Endothelial cell of umbilical vein (primary cell): ENCODE data around the gene SMARCAD1. TPM values are rescaled to one million over a fixed set of nuclear protein-coding genes. Genes with fewer than 3 reads are reported as not detected.

Experiments used
- BruUV-seq: library from RNA; stranded (reverse); fragments of 400-500 nt; replicated peaks from 2 replicates; lab custom pipeline; 2021; lab: Mats Ljungman, UMichigan
- CTCF ChIA-PET: fragments of 300-600, 350-600 bp; sonication (Branson Sonifier 250); formaldehyde crosslinking; loops from one replicate; lab custom pipeline; 2021; ENCODE audit warnings: antibody characterized with exemption, inconsistent platforms; lab: Charles Lee
- POLR2A ChIA-PET: fragments of 300-600, 350-600 bp; sonication (Branson Sonifier 250); formaldehyde crosslinking; loops from one replicate; lab custom pipeline; 2021; ENCODE audit warnings: antibody characterized with exemption, inconsistent platforms; lab: Charles Lee
- DNase-seq: peaks from one replicate; pipeline ENCODE4 v3.0.0-alpha.2; 2011; ENCODE audit warnings: low read depth, low spot score
- FAIRE-seq: peaks from 2 replicates; lab custom pipeline; 2011; peaks lifted over from hg19 to GRCh38; lab: Jason Lieb, UNC
- H2AFZ ChIP-seq: 2 replicates; pipeline ENCODE4 v1.6.0; 2012; ENCODE audit warnings: low read depth, low read length, control low read depth, inconsistent platforms
- H3K27ac ChIP-seq: 2 replicates; pipeline ENCODE4 v1.5.1; 2011; ENCODE audit warnings: low read depth, mild to moderate bottlenecking, control low read depth, low read length, moderate library complexity; ENCODE audit not compliant: insufficient read depth
- H3K27me3 ChIP-seq, 2 experiments: 2 replicates each; pipeline versions ENCODE4 v1.6.0 to v1.6.1; 2011; ENCODE audit warnings: low read length in 2 of 2, mixed read lengths in 1 of 2; ENCODE audit not compliant: control insufficient read depth in 2 of 2, insufficient read depth in 2 of 2
- H3K36me3 ChIP-seq, 2 experiments: 2 replicates in 1 of 2; 3 replicates in 1 of 2; pipeline ENCODE4 v1.5.1; 2011; ENCODE audit warnings: low read length in 2 of 2, mild to moderate bottlenecking in 1 of 2, moderate library complexity in 1 of 2; ENCODE audit not compliant: control insufficient read depth in 2 of 2, insufficient read depth in 2 of 2; ENCODE audit errors: extremely low read depth in 1 of 2
- H3K4me1 ChIP-seq: 3 replicates; pipeline ENCODE4 v1.5.1; 2011; ENCODE audit warnings: mild to moderate bottlenecking, low read length; ENCODE audit not compliant: control insufficient read depth, insufficient read depth; ENCODE audit errors: extremely low read depth
- H3K4me2 ChIP-seq: 2 replicates; pipeline ENCODE4 v1.6.1; 2011; ENCODE audit warnings: low read length, control low read depth, mixed read lengths; ENCODE audit not compliant: insufficient read depth
- H3K4me3 ChIP-seq, 3 experiments: fragments of 200-600 bp in 1 of 3; sonication (generic), shearing (Covaris generic) in 1 of 3; replicated peaks in 1 of 3; 2 replicates each; pipeline ENCODE4 v1.5.1; 2011 to 2016; ENCODE audit warnings: control low read depth in 3 of 3, low read length in 3 of 3, mild to moderate bottlenecking in 2 of 3, inconsistent platforms in 1 of 3, low read depth in 1 of 3, moderate library complexity in 1 of 3; ENCODE audit not compliant: insufficient read depth in 1 of 3
- H3K79me2 ChIP-seq: 2 replicates; pipeline ENCODE4 v1.6.0; 2012; ENCODE audit warnings: low read length, inconsistent platforms; ENCODE audit not compliant: control insufficient read depth, insufficient read depth
- H3K9ac ChIP-seq: replicated peaks from 2 replicates; pipeline ENCODE3; 2011; ENCODE audit warnings: low read length, control low read depth; ENCODE audit not compliant: insufficient read depth; ENCODE audit errors: extremely low read depth
- H3K9me1 ChIP-seq: replicated peaks from 3 replicates; pipeline ENCODE4 v1.6.0; 2011; ENCODE audit warnings: mild to moderate bottlenecking, low read length; ENCODE audit not compliant: control insufficient read depth, insufficient read depth; ENCODE audit errors: extremely low read depth
- H3K9me3 ChIP-seq: replicated peaks from 2 replicates; pipeline ENCODE4 v1.5.1; 2012; ENCODE audit warnings: low read length, inconsistent platforms; ENCODE audit not compliant: control insufficient read depth, insufficient read depth
- H4K20me1 ChIP-seq: replicated peaks from 2 replicates; pipeline ENCODE3; 2011; ENCODE audit warnings: mild to moderate bottlenecking, low read length; ENCODE audit not compliant: control insufficient read depth, insufficient read depth; ENCODE audit errors: extremely low read depth
- CTCF ChIP-seq, 2 donors: IDR thresholded peaks; 1 replicate in 1 of 2; 2 replicates in 1 of 2; pipeline ENCODE4 v1.5.1; 2011; ENCODE audit warnings: low read length in 2 of 2, mild to moderate bottlenecking in 2 of 2, moderate library complexity in 2 of 2, control low read depth in 1 of 2, inconsistent platforms in 1 of 2, low read depth in 1 of 2; ENCODE audit not compliant: insufficient read depth in 1 of 2; ENCODE audit errors: extremely low read depth in 1 of 2
- EZH2 ChIP-seq: IDR thresholded peaks from 2 replicates; pipeline ENCODE4 v1.6.1; 2012; ENCODE audit warnings: borderline replicate concordance, low read depth, mild to moderate bottlenecking, moderate library complexity, low read length, inconsistent platforms; ENCODE audit not compliant: severe bottlenecking
- FOS ChIP-seq: IDR thresholded peaks from 2 replicates; pipeline ENCODE4 v1.6.1; 2011; ENCODE audit warnings: mild to moderate bottlenecking, low read length, moderate library complexity, borderline replicate concordance; ENCODE audit not compliant: insufficient read depth
- GATA2 ChIP-seq: IDR thresholded peaks from 2 replicates; pipeline ENCODE4 v1.7.0; 2011; ENCODE audit warnings: low read depth, mild to moderate bottlenecking, moderate library complexity, mixed read lengths, low read length; ENCODE audit not compliant: insufficient read length, insufficient read depth
- JUN ChIP-seq: IDR thresholded peaks from 2 replicates; pipeline ENCODE4 v1.6.1; 2011; ENCODE audit warnings: borderline replicate concordance, low read depth; ENCODE audit not compliant: insufficient read length, insufficient read depth
- MAX ChIP-seq: IDR thresholded peaks from 2 replicates; pipeline ENCODE4 v1.6.1; 2011; ENCODE audit not compliant: insufficient read depth, insufficient read length
- MYC ChIP-seq: IDR thresholded peaks from one replicate; pipeline ENCODE4 v1.6.1; 2011; ENCODE audit warnings: mild to moderate bottlenecking, low read depth, low read length
- POLR2A ChIP-seq: IDR thresholded peaks from 2 replicates; pipeline ENCODE4 v1.6.1; 2012; ENCODE audit warnings: low read depth, mild to moderate bottlenecking, control low read depth, low read length
- POLR2AphosphoS5 ChIP-seq: IDR thresholded peaks from 2 replicates; pipeline ENCODE4 v1.6.1; 2012; ENCODE audit warnings: low read depth, mild to moderate bottlenecking, control low read depth, low read length, moderate library complexity; ENCODE audit not compliant: insufficient read depth
- dilution Hi-C: fragments of 300-500 bp; cut with MboI; formaldehyde crosslinking; loops from one replicate; pipeline ENCODE4 v1.15.0; 2019; ENCODE audit warnings: low sequenced_read_pairs; ENCODE audit not compliant: extremely low pct_ligation_motif_present
- intact Hi-C: fragments of 100-400 bp; cut with micrococcal nuclease; formaldehyde crosslinking; loops from one replicate; pipeline ENCODE4 v1.10.0; 2022
- polyA plus RNA-seq, 4 experiments: library from polyadenylated mRNA; depleted of rRNA in 3 of 4; stranded (reverse) in 3 of 4; unstranded in 1 of 4; fragments of >200 nt; gene quantifications; 2 replicates each; pipeline versions ENCODE4 v1.2.1 to v1.2.3, GENCODE V29; 2011 to 2012; ENCODE audit warnings: missing spikeins in 1 of 4
- total RNA-seq: library from RNA; stranded (reverse); gene quantifications from 2 replicates; pipeline ENCODE4 v1.2.3, GENCODE V29; 2021

SMARCAD1 gene
- total and polyA plus RNA-seq, 2 donors (not counting 3 experiments of a cell fraction or from before 2014, with no cell fraction given) = 15.5 to 34.8 TPM

GRCh38 chr4:94251094-94251493 lies 43.4 kb downstream of the SMARCAD1 start:
- no TSS peak for BruUV-seq
- dilution Hi-C loops = no loop called here
- POLR2A ChIA-PET = no interaction called here

More at GRCh38 chr4:94251094-94251493, 43.4 kb downstream of the SMARCAD1 start:
- Histone ChIP-seq H3K27ac (no peak overlapping the region), H3K4me1 (no peaks in the 10 kb centered on the region), H3K4me2 (no peak overlapping the region), H2AFZ (no peak overlapping the region), H3K4me3 (no peak overlapping the region), H3K27me3 (no peaks in the 10 kb centered on the region), H3K9me1 (no peaks in the 10 kb centered on the region), H3K79me2 (no peaks in the 10 kb centered on the region), H3K36me3 (peaks cover 4 to 18% of the 10 kb centered on the region in 2 experiments), H3K9ac (no peak overlapping the region), H3K9me3 (no peaks in the 10 kb centered on the region), H4K20me1 (no peaks in the 10 kb centered on the region)
- DNase-seq (no peak), FAIRE-seq (no peak)
- intact Hi-C loops = no loop called here
- CTCF ChIA-PET = interaction anchor here (0.8 to 1.3 kb wide), 2 partner anchors 10 to 13 kb away, joined by 3 to 4 read pairs; no protein-coding TSS in a partner anchor
- no peak for TF ChIP-seq GATA2
- TF ChIP-seq FOS = no peak
- no peak for TF ChIP-seq POLR2A
- TF ChIP-seq MYC = no peak
- TF ChIP-seq CTCF (IDR thresholded peaks at IDR 0.05; ENCODE audit: extremely low read depth in 1 of 2, insufficient read depth in 1 of 2, low read depth in 1 of 2, low read length in 2 of 2) = no peak
- TF ChIP-seq POLR2AphosphoS5 = no peak
- TF ChIP-seq JUN = no peak
- no peak for TF ChIP-seq MAX
- no peak for TF ChIP-seq EZH2
